Activated naive CD8-positive, alpha-beta T cell (primary cell): Measurements from ENCODE around the gene ZNF768.

ENCODE experiments used
- H3K27ac Mint-ChIP-seq: one replicate; pipeline ENCODE4 v1.8.0; 2021; ENCODE audit warnings: mixed read lengths
- H3K27me3 Mint-ChIP-seq: one replicate; pipeline ENCODE4 v1.8.0; 2021; ENCODE audit warnings: mixed read lengths
- H3K36me3 Mint-ChIP-seq: one replicate; pipeline ENCODE4 v1.8.0; 2021; ENCODE audit warnings: mixed read lengths
- H3K4me1 Mint-ChIP-seq: one replicate; pipeline ENCODE4 v1.8.0; 2021; ENCODE audit warnings: low read depth, mixed read lengths
- H3K4me3 Mint-ChIP-seq: one replicate; pipeline ENCODE4 v1.8.0; 2021; ENCODE audit warnings: mild to moderate bottlenecking, mixed read lengths
- H3K9me3 Mint-ChIP-seq: one replicate; pipeline ENCODE4 v1.8.0; 2021; ENCODE audit warnings: low read depth, mixed read lengths

ZNF768 gene

DNA sequence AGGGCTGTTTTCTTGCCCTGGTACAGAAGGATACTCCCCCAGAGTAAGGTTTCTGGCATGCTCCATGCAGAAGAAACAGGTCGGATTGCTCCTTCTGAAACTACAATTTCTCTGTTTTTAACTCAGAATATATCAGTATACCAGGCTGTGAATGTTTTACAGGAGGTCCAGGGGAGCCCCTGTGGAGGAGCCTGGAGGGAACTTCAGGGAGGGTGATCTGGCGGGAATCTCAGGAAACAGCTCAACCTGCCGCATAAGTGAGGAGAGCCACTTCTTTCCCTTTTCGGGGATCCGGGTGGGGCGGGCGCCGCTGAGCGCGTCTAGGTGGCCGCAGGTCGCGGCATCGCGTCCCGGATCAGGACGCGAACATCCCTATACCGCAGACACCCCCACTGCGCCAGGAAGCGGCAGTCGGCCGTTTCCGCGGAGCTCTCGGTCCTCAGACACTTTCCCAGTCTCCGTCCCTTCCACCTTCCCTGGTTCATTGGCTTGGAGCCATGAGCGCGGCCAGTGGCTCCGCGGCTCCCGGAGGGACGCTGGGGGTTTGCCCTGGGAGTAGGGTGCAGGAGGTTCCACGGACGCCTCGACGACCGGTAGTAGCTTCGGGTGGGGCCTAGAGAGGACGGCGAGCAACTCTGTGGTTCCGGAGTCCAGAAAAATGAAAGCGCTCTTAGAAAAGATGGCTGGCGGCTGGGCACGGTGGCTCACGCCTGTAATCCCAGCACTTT lies 34.9 kb upstream of the ZNF768 start:
- Mint-ChIP-seq H3K4me1 (peaks cover 15% of the 10 kb centered on the region), H3K36me3 (no peaks in the 10 kb centered on the region), H3K9me3 (no peaks in the 10 kb centered on the region), H3K4me3 (peak overlapping the region; percentile 81), H3K27me3 (no peaks in the 10 kb centered on the region), H3K27ac (peak overlapping the region; percentile 72)

- Mint-ChIP-seq H3K9me3 (no peaks in the 10 kb centered on the region), H3K27ac (no peak overlapping the region), H3K27me3 (no peaks in the 10 kb centered on the region), H3K4me3 (no peak overlapping the region), H3K36me3 (no peaks in the 10 kb centered on the region), H3K4me1 (peaks cover 18% of the 10 kb centered on the region)
Measured at GRCh38 chr16:30559690-30560089, 33.3 kb upstream of the ZNF768 start.

GRCh38 chr16:30558789-30559377 lies 32.5 kb upstream of the ZNF768 start:
- H3K4me1 Mint-ChIP-seq: peaks cover 24% of the 10 kb centered on the region
- H3K36me3 Mint-ChIP-seq: peaks cover under 1% of the 10 kb centered on the region
- H3K4me3 Mint-ChIP-seq: peak overlapping the region; percentile 89
- no peaks in the 10 kb centered on the region for H3K27me3 Mint-ChIP-seq
- H3K27ac Mint-ChIP-seq: peak overlapping the region; percentile 90
- no peaks in the 10 kb centered on the region for H3K9me3 Mint-ChIP-seq

GRCh38 chr16:30557957-30558788 lies 31.8 kb upstream of the ZNF768 start, which contains the start of gene ZNF764:
Gene ZNF764, minus strand, starts transcription at chr16:30558374. Its CDS starts 192 bp downstream, at chr16:30558182.
- H3K9me3 Mint-ChIP-seq: no peaks in the 10 kb centered on the region

DNA sequence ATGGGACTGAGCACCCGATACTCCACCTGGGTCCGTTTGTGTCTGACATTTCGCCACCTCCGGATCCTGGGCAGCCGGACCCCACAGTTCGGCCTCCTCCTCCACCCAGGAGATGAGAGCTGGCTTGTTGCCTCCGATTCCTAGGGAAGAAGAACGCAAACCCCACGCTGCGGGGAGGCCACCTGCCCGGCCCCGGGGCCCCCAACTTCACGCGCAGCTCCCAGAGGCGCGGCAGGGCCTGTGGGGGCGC lies 31.3 kb upstream of the ZNF768 start:
- Mint-ChIP-seq H3K4me3 (peak overlapping the region; percentile 89), H3K9me3 (no peaks in the 10 kb centered on the region), H3K4me1 (peaks cover 35% of the 10 kb centered on the region), H3K27ac (peak overlapping the region; percentile 86), H3K36me3 (peaks cover 5% of the 10 kb centered on the region), H3K27me3 (no peaks in the 10 kb centered on the region)

More at GRCh38 chr16:30557957-30558788, 31.8 kb upstream of the ZNF768 start, which contains the start of gene ZNF764:
- no peaks in the 10 kb centered on the region for H3K27me3 Mint-ChIP-seq
- H3K27ac Mint-ChIP-seq: peak within 1 kb of the TSS; percentile 90
- peaks cover 5% of the 10 kb centered on the region for H3K36me3 Mint-ChIP-seq
- H3K4me1 Mint-ChIP-seq: peaks cover 31% of the 10 kb centered on the region
- peak within 1 kb of the TSS; percentile 89 for H3K4me3 Mint-ChIP-seq

- peak overlapping the region; percentile 70 for H3K27ac Mint-ChIP-seq
Measured at GRCh38 chr16:30556125-30556473, 29.7 kb upstream of the ZNF768 start.

GRCh38 chr16:30555315-30556124 lies 29.2 kb upstream of the ZNF768 start:
- no peak overlapping the region for H3K27ac Mint-ChIP-seq
- peaks cover 43% of the 10 kb centered on the region for H3K4me1 Mint-ChIP-seq
- H3K9me3 Mint-ChIP-seq: no peaks in the 10 kb centered on the region
- peaks cover 5% of the 10 kb centered on the region for H3K36me3 Mint-ChIP-seq
- no peaks in the 10 kb centered on the region for H3K27me3 Mint-ChIP-seq
- H3K4me3 Mint-ChIP-seq: peak overlapping the region; percentile 64

More at GRCh38 chr16:30556125-30556473, 29.7 kb upstream of the ZNF768 start:
- H3K9me3 Mint-ChIP-seq: no peaks in the 10 kb centered on the region
- H3K27me3 Mint-ChIP-seq: no peaks in the 10 kb centered on the region
- peaks cover 5% of the 10 kb centered on the region for H3K36me3 Mint-ChIP-seq
- H3K4me1 Mint-ChIP-seq: peaks cover 44% of the 10 kb centered on the region
- H3K4me3 Mint-ChIP-seq: peak overlapping the region; percentile 64

GRCh38 chr16:30554557-30555314 lies 28.4 kb upstream of the ZNF768 start:
- Mint-ChIP-seq H3K27ac (peak overlapping the region; percentile 82), H3K9me3 (no peaks in the 10 kb centered on the region)

DNA sequence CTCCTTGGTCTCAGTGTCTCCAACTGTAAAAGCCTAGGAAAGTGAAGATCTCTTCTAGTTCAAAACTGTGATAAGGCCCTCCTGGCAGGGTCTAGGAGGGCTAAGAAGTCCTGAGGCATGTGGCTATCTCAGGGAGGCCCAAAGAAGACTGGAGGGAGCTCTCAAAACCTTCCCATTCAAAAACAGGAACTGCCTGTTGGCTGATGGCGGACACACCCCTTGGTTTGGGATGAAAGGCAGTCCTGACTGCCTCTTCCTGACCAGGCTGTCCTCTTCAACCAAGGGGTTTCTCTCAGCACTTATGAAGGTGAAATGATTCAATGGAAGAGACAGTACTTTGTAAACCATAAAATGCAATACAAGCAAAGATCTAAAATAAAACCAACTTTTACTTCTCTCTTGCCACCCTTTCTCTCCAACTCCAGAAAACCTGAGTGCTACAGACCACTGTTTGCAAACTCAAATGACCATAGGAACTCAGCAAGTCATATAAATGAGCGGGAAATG lies 27.1 kb upstream of the ZNF768 start:
- peak overlapping the region; percentile 38 for H3K4me3 Mint-ChIP-seq
- H3K27ac Mint-ChIP-seq: peak overlapping the region; percentile 82
- H3K36me3 Mint-ChIP-seq: peaks cover 5% of the 10 kb centered on the region
- H3K27me3 Mint-ChIP-seq: no peaks in the 10 kb centered on the region
- no peaks in the 10 kb centered on the region for H3K9me3 Mint-ChIP-seq
- peaks cover 49% of the 10 kb centered on the region for H3K4me1 Mint-ChIP-seq

More at GRCh38 chr16:30554557-30555314, 28.4 kb upstream of the ZNF768 start:
- Mint-ChIP-seq H3K27me3 (no peaks in the 10 kb centered on the region), H3K36me3 (peaks cover 5% of the 10 kb centered on the region), H3K4me1 (peaks cover 45% of the 10 kb centered on the region), H3K4me3 (no peak overlapping the region)

DNA sequence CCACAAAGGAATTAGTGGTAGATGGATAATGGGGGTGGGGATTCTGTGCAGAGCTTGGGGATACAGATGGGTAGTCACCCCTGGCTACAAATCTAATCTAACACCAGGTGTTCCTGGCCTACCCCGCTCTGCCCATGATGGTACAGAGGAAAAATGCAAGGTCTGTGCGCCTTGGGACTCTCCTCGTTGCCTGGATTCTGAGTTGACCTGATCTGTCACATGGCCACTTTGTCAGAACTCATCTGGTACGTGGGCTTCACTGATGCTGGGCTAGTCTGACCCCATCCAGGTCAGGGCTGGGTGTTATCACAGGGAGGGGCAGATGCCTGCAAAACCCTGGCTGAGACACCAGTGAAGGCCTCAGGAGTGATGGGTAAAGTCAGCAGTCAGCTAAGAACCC lies 26.6 kb upstream of the ZNF768 start:
- peaks cover 51% of the 10 kb centered on the region for H3K4me1 Mint-ChIP-seq
- no peaks in the 10 kb centered on the region for H3K9me3 Mint-ChIP-seq
- H3K36me3 Mint-ChIP-seq: peaks cover 5% of the 10 kb centered on the region
- H3K27me3 Mint-ChIP-seq: no peaks in the 10 kb centered on the region
- H3K4me3 Mint-ChIP-seq: peak overlapping the region; percentile 47
- H3K27ac Mint-ChIP-seq: peak overlapping the region; percentile 82

GRCh38 chr16:30551781-30552180 lies 25.4 kb upstream of the ZNF768 start:
- Mint-ChIP-seq H3K27me3 (no peaks in the 10 kb centered on the region), H3K36me3 (peaks cover 5% of the 10 kb centered on the region), H3K27ac (peak overlapping the region; percentile 82), H3K4me3 (peak overlapping the region; percentile 63), H3K9me3 (no peaks in the 10 kb centered on the region), H3K4me1 (peaks cover 52% of the 10 kb centered on the region)

GRCh38 chr16:30548416-30549253 lies 22.3 kb upstream of the ZNF768 start:
- H3K36me3 Mint-ChIP-seq: peaks cover 3% of the 10 kb centered on the region
- no peaks in the 10 kb centered on the region for H3K27me3 Mint-ChIP-seq
- peak overlapping the region; percentile 70 for H3K27ac Mint-ChIP-seq
- H3K9me3 Mint-ChIP-seq: no peaks in the 10 kb centered on the region
- H3K4me1 Mint-ChIP-seq: peaks cover 38% of the 10 kb centered on the region
- H3K4me3 Mint-ChIP-seq: no peak overlapping the region

DNA sequence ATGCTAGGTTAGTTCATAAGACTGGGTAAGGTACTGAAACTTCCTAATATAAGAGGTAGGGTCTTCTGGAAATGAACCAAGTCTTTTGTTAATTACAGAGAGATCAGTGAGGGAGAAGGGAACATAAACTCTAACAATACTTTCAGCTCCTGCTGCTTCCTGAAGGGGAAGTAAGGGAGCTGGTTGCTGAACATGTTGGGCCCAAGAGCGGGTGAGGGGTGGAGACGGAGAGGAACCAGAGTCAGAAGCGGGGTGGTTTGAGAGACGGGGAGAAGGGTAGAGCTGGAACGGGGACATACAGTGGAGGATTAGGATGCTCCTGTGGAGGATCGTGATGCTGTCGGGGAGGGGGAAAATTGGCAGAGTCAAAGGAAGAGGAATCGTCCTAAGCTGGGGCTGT lies 19.7 kb upstream of the ZNF768 start:
- Mint-ChIP-seq H3K9me3 (no peaks in the 10 kb centered on the region), H3K4me3 (no peak overlapping the region), H3K36me3 (no peaks in the 10 kb centered on the region), H3K27me3 (no peaks in the 10 kb centered on the region), H3K27ac (no peak overlapping the region), H3K4me1 (peaks cover 17% of the 10 kb centered on the region)
